Measurements from ENCODE around the gene VPS26B. TPM values are rescaled to one million over a fixed set of nuclear protein-coding genes. Genes with fewer than 3 reads are reported as not detected.

VPS26B gene
- total RNA-seq, 2 experiments from 2014 or later: 60.4 to 63.9 TPM

DNA sequence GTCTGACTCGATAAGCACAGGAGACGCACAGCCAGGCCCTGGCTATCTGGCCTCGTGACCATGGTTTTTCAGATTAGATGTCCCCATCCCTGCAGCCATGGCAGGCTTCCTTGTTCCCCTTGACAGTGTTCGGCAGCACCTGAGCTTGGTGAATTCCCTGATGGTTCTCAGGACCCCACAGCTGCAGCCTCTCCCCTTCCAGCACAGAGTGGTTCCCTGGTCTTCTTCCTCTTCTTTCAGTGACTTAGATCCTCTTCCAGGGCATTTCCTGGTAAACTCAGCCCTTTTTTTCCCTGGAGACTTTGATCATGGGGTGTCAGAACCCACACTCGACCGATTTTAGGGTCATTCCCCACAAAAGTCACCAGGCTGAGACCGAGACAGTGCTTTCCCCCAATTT is 66.2 kb downstream of the VPS26B start:
- no peaks in the 10 kb centered on the region for H3K9me3 Mint-ChIP-seq
- H3K4me3 Mint-ChIP-seq: no peak overlapping the region
- CTCF ChIA-PET: interaction anchor here (0.6 kb wide), 1 partner anchor 691 kb away, joined by 4 read pairs; no protein-coding TSS in a partner anchor
- POLR2A ChIA-PET: no interaction called here
- no peak overlapping the region for H3K27ac Mint-ChIP-seq
- no peaks in the 10 kb centered on the region for H3K27me3 Mint-ChIP-seq
- peaks cover 9% of the 10 kb centered on the region for H3K36me3 Mint-ChIP-seq (ENCODE audit: low read depth)
- no peak for DNase-seq
- H3K4me1 Mint-ChIP-seq: peaks cover 2% of the 10 kb centered on the region

DNA sequence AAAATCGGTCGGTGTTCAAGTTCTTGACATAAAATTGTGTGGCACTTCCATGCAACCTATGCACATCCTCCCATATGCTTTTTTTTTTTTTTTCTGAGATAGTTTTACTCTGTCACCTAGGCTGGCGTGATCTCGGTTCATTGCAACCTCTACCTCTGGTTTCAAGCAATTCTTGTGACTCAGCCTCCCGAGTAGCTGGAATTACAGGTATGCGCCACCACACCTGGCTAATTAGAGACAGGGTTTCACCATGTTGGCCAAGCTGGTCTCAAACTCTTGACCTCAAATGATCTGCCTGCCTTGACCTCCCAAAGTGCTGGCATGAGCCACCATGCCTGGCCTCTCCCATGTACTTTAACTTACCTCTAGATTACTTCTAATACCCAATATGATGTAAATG is 66.7 kb downstream of the VPS26B start:
- no peak for DNase-seq
- CTCF ChIA-PET: no interaction called here
- H3K4me1 Mint-ChIP-seq: peaks cover 3% of the 10 kb centered on the region
- no peaks in the 10 kb centered on the region for H3K27me3 Mint-ChIP-seq
- H3K4me3 Mint-ChIP-seq: no peak overlapping the region
- H3K36me3 Mint-ChIP-seq (ENCODE audit: low read depth): peaks cover 10% of the 10 kb centered on the region
- H3K9me3 Mint-ChIP-seq: no peaks in the 10 kb centered on the region
- POLR2A ChIA-PET: interaction anchor here (0.6 kb wide), 1 partner anchor 78 kb away, joined by 4 read pairs; no protein-coding TSS in a partner anchor
- no peak overlapping the region for H3K27ac Mint-ChIP-seq

DNA sequence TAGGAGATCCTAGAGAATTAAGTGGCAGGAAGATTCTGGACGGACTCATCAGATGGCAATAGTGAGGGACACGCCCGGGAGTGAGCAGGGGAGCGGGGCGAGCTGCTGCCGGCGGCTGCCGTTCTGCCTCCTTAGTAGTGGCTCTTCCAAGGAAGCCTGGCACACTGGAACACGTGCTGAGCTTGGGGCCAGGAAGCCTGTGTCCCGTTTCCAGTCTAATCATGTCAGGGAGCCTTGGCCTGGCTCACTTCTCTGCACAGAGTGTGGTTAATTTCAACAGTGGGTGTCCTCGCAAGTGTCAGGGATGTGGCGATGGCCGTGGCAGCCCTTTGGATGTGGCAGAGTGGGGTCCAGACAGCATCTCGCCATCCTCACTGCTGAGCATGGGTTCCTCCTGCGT is 68.2 kb downstream of the VPS26B start:
- Mint-ChIP-seq H3K27ac (no peak overlapping the region), H3K36me3 (ENCODE audit: low read depth) (peaks cover 10% of the 10 kb centered on the region)
- CTCF ChIA-PET: interaction anchor here (1.4 kb wide), 1 partner anchor 37 kb away, joined by 3 read pairs; no protein-coding TSS in a partner anchor

DNA sequence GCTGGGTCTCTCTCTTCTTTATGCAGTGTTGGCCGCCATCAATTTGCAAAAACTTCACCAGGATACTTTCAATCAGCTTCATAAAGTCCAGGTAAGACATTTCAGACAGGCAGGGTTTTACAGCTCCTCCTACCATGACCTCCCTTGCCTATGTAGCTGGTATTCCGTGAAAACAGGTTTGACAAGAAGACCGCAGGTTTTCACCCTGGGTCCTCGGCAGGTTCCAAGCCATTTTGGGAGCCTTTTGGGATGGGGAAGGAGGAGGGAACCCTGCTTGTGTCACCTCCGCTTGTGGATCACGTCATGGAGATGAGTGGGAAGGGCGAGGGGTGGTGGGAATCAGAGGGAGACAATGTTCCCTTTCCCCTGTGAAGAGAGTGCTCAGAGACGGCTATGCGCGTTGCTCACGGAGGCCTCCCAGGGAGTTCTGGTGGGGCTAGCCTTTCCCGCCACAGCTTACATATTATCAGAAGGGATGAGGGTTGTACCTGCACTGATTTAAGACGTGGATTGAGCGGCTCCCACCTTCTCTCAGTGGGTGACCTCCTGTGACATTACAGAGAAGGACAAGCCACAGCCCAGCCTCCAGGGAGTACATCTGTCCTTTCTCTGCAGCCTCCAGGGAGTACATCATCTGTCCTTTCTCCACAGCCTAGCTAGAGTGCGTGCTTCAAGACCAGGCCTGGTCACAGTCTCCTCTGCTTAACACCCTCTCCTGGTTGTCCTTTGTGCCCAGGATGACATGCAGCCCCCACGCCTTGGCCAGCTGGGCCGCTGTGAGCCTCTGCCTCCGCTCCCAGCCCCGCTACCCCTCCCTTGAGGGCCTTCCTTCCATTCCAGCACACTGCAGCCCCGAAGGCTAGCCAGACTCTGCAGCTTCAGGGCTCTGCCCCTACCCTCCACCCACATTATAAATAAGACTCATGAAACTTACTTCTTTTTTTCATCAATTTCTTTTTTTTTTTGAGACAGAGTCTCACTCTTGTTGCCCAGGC is 68.9 kb downstream of the VPS26B start:
- Mint-ChIP-seq H3K27ac (no peak overlapping the region), H3K4me1 (peaks cover 3% of the 10 kb centered on the region), H3K9me3 (no peaks in the 10 kb centered on the region), H3K36me3 (ENCODE audit: low read depth) (peaks cover 10% of the 10 kb centered on the region), H3K27me3 (no peaks in the 10 kb centered on the region), H3K4me3 (no peak overlapping the region)
- DNase-seq: no peak
- ChIA-PET CTCF (interaction anchor here (1.4 kb wide), 1 partner anchor 37 kb away, joined by 3 read pairs; no protein-coding TSS in a partner anchor), POLR2A (no interaction called here)

More for the DNA sequence above, 68.2 kb downstream of the VPS26B start:
- no peak overlapping the region for H3K4me3 Mint-ChIP-seq
- no peak for DNase-seq
- peaks cover 3% of the 10 kb centered on the region for H3K4me1 Mint-ChIP-seq
- POLR2A ChIA-PET: interaction anchor here (1.2 kb wide), 1 partner anchor 17 kb away, joined by 5 read pairs; the partner anchor contains the start of gene GLB1L3
- no peaks in the 10 kb centered on the region for H3K27me3 Mint-ChIP-seq
- H3K9me3 Mint-ChIP-seq: no peaks in the 10 kb centered on the region

DNA sequence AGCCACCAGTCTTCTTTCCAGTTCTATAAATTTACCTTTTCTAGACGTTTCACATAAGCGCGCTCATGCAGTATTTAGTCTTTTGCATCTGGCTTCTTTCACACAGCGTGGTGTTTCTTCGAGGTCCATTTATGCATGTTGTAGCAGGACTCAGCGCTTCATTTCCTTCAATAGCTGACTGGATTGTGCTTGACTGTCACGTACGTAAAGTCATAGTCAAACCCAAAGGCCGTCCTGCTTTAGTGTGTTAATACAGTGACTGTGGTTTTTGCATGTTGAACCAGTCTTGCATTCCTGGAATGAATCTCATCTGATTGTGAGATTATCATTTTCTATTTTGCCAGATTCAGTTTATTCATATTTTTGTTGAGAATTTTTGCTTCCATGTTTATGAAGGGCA is 70.2 kb downstream of the VPS26B start:
- CTCF ChIA-PET: no interaction called here
- POLR2A ChIA-PET: no interaction called here

More for the DNA sequence above, 70.2 kb downstream of the VPS26B start:
- DNase-seq: no peak
- H3K9me3 Mint-ChIP-seq: no peaks in the 10 kb centered on the region
- no peaks in the 10 kb centered on the region for H3K27me3 Mint-ChIP-seq
- H3K4me3 Mint-ChIP-seq: no peak overlapping the region
- H3K4me1 Mint-ChIP-seq: peaks cover 3% of the 10 kb centered on the region
- H3K27ac Mint-ChIP-seq: no peak overlapping the region
- H3K36me3 Mint-ChIP-seq (ENCODE audit: low read depth): peaks cover 10% of the 10 kb centered on the region

Other genes starting within 250 kb of the VPS26B start
- 1 to 10 TPM; 4.5 to 5.1 TPM for gene JAM3, start 155.6 kb upstream of the VPS26B start, total RNA-seq
- 10 to 100 TPM; 94.4 to 97.2 TPM for gene NCAPD3, start 704 bp upstream of the VPS26B start, total RNA-seq
- gene THYN1, start 28.7 kb downstream of the VPS26B start, total RNA-seq: 10 to 100 TPM; 61.5 to 67.0 TPM
- 10 to 100 TPM; 21.8 to 23.3 TPM for gene ACAD8, start 28.9 kb downstream of the VPS26B start, total RNA-seq
- 1 to 10 TPM; 6.9 TPM for gene GLB1L3, start 51.7 kb downstream of the VPS26B start, total RNA-seq
- gene GLB1L2, start 107.3 kb downstream of the VPS26B start, total RNA-seq: 1 to 10 TPM; 2.1 to 2.5 TPM
- 10 to 100 TPM; 10.5 to 11.0 TPM for gene B3GAT1, start 187.6 kb downstream of the VPS26B start, total RNA-seq

Data from activated CD4-positive, alpha-beta memory T cell treated with anti-CD3 and anti-CD28 coated beads, Interleukin-2, amount 10 ng/mL, durations not matched to agents 7 days and 5 days (primary cell).